Measurements from ENCODE around the gene IPO8. TPM values are rescaled to one million over a fixed set of nuclear protein-coding genes. Genes with fewer than 3 reads are reported as not detected.

IPO8 gene
- total and polyA plus RNA-seq, 2 of the 8 experiments (the other 6 are each of a cell fraction or from before 2014, with no cell fraction given): 7.2 to 59.8 TPM

- CTCF ChIA-PET (ENCODE audit: partially characterized antibody): interaction anchor here (0.8 to 2.3 kb wide), 4 partner anchors 9 to 39 kb away, joined by 3 to 4 read pairs (median 3); no protein-coding TSS in a partner anchor
- FAIRE-seq: no peak
- no peak for TF ChIP-seq BACH1 (IDR thresholded peaks at IDR 0.05; ENCODE audit: low read length)
- no peak for TF ChIP-seq EP300 (IDR thresholded peaks at IDR 0.05; ENCODE audit: borderline replicate concordance in 1 of 2, low read depth in 2 of 2, low read length in 2 of 2)
- TF ChIP-seq NANOG (IDR thresholded peaks at IDR 0.05; ENCODE audit: insufficient read depth, low read depth, low read length, poor library complexity, severe bottlenecking): no peak
- no peak for TF ChIP-seq KDM4A (IDR thresholded peaks at IDR 0.05; ENCODE audit: low read depth, low read length, severe bottlenecking)
- no peak for TF ChIP-seq SP4 (IDR thresholded peaks at IDR 0.05; ENCODE audit: low read length)
- no peak for TF ChIP-seq CEBPB (IDR thresholded peaks at IDR 0.05; ENCODE audit: low read depth, low read length)
- no peak for TF ChIP-seq HDAC6 (IDR thresholded peaks at IDR 0.05; ENCODE audit: low read depth, low read length)
- TF ChIP-seq RNF2 (IDR thresholded peaks at IDR 0.05; ENCODE audit: borderline replicate concordance, low read depth, low read length, missing control alignments, poor library complexity, severe bottlenecking): no peak
- no peak for TF ChIP-seq HDAC2 (IDR thresholded peaks at IDR 0.05; ENCODE audit: borderline replicate concordance in 1 of 2, low read depth in 2 of 2, low read length in 2 of 2)
- TF ChIP-seq CHD2 (IDR thresholded peaks at IDR 0.05; ENCODE audit: low read length): no peak
- TF ChIP-seq TCF12 (IDR thresholded peaks at IDR 0.05; ENCODE audit: low read depth, low read length): no peak
- TF ChIP-seq RAD21 (IDR thresholded peaks at IDR 0.05 in 1 of 2, conservative IDR thresholded peaks at IDR 0.05 in 1 of 2; ENCODE audit: low read depth in 2 of 2, low read length in 2 of 2): no peak
Measured at GRCh38 chr12:30640392-30640791, 55.3 kb downstream of the IPO8 start.

More at GRCh38 chr12:30640392-30640791, 55.3 kb downstream of the IPO8 start:
- Histone ChIP-seq H3K4me3 (ENCODE audit: extremely low read depth in 1 of 4, insufficient read depth in 2 of 4, low read depth in 3 of 4, low read length in 4 of 4) (no peak overlapping the region), H2AFZ (ENCODE audit: low read length) (no peak overlapping the region), H3K18ac (ENCODE audit: extremely low read depth, low read length) (no peak overlapping the region), H3K4me2 (ENCODE audit: insufficient read depth in 1 of 2, low read depth in 2 of 2, low read length in 2 of 2) (no peak overlapping the region), H2AK5ac (ENCODE audit: low read depth, low read length) (no peak overlapping the region), H2BK20ac (ENCODE audit: low read length) (no peak overlapping the region), H4K91ac (replicated peaks; ENCODE audit: insufficient read length, low read length) (no peak overlapping the region), H2BK5ac (ENCODE audit: low read depth, low read length) (no peak overlapping the region), H3K9ac (replicated peaks in 1 of 4; ENCODE audit: extremely low read depth in 1 of 4, low read depth in 3 of 4, low read length in 3 of 4) (no peak overlapping the region), H3K23me2 (ENCODE audit: low read depth, low read length) (no peaks in the 10 kb centered on the region), H3K27ac (ENCODE audit: low read depth, low read length) (no peak overlapping the region), H2BK12ac (ENCODE audit: low read depth, low read length) (no peak overlapping the region), H3K27me3 (replicated peaks in 1 of 4; ENCODE audit: control insufficient read depth in 3 of 4, extremely low read depth in 1 of 4, insufficient read depth in 3 of 4, low read length in 3 of 4) (no peaks in the 10 kb centered on the region), H2BK15ac (ENCODE audit: low read length) (no peak overlapping the region), H3K79me1 (ENCODE audit: low read depth, low read length) (no peaks in the 10 kb centered on the region), H3K56ac (replicated peaks; ENCODE audit: insufficient read length, low read depth, low read length) (no peak overlapping the region), H3K79me2 (ENCODE audit: control insufficient read depth in 1 of 2, insufficient read depth in 2 of 2, low read length in 2 of 2) (no peaks in the 10 kb centered on the region), H3K23ac (ENCODE audit: insufficient read length) (no peak overlapping the region), H2BK120ac (replicated peaks; ENCODE audit: low read depth, low read length) (no peak overlapping the region), H3K4ac (replicated peaks; ENCODE audit: insufficient read length, low read depth, low read length) (no peak overlapping the region), H3K14ac (ENCODE audit: insufficient read length) (no peak overlapping the region), H4K5ac (ENCODE audit: insufficient read length, low read depth, low read length) (no peak overlapping the region), H4K20me1 (replicated peaks in 1 of 2; ENCODE audit: control insufficient read depth in 1 of 2, insufficient read depth in 2 of 2, low read length in 2 of 2) (peaks cover 0 to 1% of the 10 kb centered on the region in 2 experiments), H4K8ac (ENCODE audit: extremely low read depth, insufficient read depth, low read length) (no peak overlapping the region), H3K36me3 (ENCODE audit: control insufficient read depth in 2 of 4, insufficient read depth in 4 of 4, low read length in 3 of 4) (peaks cover 0 to 4% (median 3%) of the 10 kb centered on the region in 4 experiments; a peak in 4 of 8 replicates), H3K4me1 (replicated peaks in 1 of 4; ENCODE audit: control insufficient read depth in 3 of 4, insufficient read depth in 4 of 4, low read length in 3 of 4) (peaks cover 0 to 3% (median 1%) of the 10 kb centered on the region in 4 experiments; a peak in 2 of 7 replicates), H3K9me3 (ENCODE audit: insufficient read depth in 2 of 2, low read depth in 1 of 2, low read length in 1 of 2) (no peaks in the 10 kb centered on the region)
- WGBS, 2 experiments (ENCODE audit: extremely low coverage in 1 of 2, insufficient coverage in 1 of 2, insufficient read length in 1 of 2, insufficient replicate concordance in 2 of 2, low coverage in 1 of 2, low lambda C conversion rate in 2 of 2, missing lambda C conversion rate in 1 of 2): 81% methylated on average over 2 of the region's 2 CpGs; no CpG with 5 or more reads in 1 of the 2 experiments
- POLR2A ChIA-PET (ENCODE audit: partially characterized antibody): interaction anchor here (1.7 kb wide), 1 partner anchor 12 kb away, joined by 3 read pairs; no protein-coding TSS in a partner anchor
- DNase-seq (ENCODE audit: low read depth in 1 of 2, low spot score in 2 of 2): no peak
